ENCODE measurements around the gene FBXO8. TPM values are rescaled to one million over a fixed set of nuclear protein-coding genes. Genes with fewer than 3 reads are reported as not detected.

The FBXO8 gene
- total RNA-seq, 4 donors from 2014 or later = 9.7 to 17.9 (median 15.8) TPM

DNA sequence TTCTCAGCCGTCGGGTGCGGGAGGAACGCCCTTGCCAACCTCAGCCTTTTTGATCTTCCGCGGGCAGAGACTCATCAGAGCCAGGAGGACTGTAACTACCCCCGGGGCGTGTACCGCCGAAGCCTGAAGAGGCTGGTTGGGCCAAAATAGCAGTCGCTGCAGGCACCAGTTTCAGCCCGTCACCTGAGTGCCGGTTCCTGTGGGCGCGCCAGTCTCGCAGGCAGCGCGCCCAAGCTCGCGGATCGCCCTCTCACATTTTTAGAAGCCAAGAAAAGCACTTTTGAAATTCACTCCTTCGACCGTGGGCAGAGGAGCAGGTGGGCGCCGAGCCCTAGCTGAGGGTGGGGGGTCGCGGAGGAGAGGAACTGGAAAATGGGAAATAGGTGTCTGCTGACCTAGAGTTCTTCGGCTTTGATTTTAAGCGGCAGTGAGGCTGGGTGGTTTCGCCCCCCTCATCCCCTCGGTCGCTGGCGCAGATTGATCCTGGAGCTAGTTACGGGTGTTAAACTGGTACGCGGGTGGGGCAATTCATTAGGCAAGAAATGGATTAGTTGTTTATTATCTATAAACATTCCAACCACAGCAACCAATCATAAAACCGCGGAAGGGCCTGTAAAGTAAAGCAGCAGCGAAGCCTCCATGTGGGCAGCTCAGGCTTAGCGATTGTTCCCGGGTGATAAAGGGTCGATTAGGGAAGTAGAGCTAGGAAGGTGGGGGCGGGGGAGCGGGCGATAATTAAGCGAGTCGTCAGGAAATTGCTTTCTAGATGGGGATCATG lies 69.2 kb downstream of the FBXO8 start:
- Histone ChIP-seq H3K36me3 (no peaks in the 10 kb centered on the region), H3K27ac (no peak overlapping the region), H3K4me3 (peak overlapping the region; percentile 26 to 35 (median 32)), H3K9me3 (no peaks in the 10 kb centered on the region), H3K4me1 (peaks cover 23 to 28% of the 10 kb centered on the region in 2 donors), H3K27me3 (peaks cover 75 to 79% (median 79%) of the 10 kb centered on the region in 3 donors)
- TF ChIP-seq, protein P1, sequence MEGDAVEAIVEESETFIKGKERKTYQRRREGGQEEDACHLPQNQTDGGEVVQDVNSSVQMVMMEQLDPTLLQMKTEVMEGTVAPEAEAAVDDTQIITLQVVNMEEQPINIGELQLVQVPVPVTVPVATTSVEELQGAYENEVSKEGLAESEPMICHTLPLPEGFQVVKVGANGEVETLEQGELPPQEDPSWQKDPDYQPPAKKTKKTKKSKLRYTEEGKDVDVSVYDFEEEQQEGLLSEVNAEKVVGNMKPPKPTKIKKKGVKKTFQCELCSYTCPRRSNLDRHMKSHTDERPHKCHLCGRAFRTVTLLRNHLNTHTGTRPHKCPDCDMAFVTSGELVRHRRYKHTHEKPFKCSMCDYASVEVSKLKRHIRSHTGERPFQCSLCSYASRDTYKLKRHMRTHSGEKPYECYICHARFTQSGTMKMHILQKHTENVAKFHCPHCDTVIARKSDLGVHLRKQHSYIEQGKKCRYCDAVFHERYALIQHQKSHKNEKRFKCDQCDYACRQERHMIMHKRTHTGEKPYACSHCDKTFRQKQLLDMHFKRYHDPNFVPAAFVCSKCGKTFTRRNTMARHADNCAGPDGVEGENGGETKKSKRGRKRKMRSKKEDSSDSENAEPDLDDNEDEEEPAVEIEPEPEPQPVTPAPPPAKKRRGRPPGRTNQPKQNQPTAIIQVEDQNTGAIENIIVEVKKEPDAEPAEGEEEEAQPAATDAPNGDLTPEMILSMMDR (IDR thresholded peaks at IDR 0.05 in 4 of 5, conservative IDR thresholded peaks at IDR 0.05 in 1 of 5) = no peak
- no peak for TF ChIP-seq POLR2A (IDR thresholded peaks at IDR 0.05)
- DNase-seq = no peak
- no peak for ATAC-seq
- in situ Hi-C loops (cut with MboI; ENCODE audit: low sequenced_read_pairs in 4 of 4) (no loop called here), intact Hi-C loops (cut with DNase I; ENCODE audit: low total_unique reads) (no loop called here)

DNA sequence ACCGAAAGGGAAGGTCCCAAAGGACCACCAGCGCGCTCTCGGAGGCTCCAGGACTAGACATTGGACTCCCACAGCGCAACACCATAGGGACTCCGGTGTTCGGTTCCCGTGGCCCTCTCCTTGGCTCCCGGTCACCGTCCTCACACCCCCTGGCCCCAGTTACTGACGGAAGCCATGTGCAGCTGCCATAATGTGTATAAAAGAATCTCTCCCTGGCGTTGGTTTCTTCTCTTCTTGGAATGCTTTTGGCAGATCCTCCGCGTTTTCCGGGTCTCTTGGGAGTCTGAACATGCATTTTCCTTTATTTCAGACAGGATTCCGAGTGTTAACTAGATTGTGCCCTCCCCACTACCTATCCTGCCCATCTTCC lies 69.8 kb downstream of the FBXO8 start:
- H3K27ac ChIP-seq = no peak overlapping the region

DNA sequence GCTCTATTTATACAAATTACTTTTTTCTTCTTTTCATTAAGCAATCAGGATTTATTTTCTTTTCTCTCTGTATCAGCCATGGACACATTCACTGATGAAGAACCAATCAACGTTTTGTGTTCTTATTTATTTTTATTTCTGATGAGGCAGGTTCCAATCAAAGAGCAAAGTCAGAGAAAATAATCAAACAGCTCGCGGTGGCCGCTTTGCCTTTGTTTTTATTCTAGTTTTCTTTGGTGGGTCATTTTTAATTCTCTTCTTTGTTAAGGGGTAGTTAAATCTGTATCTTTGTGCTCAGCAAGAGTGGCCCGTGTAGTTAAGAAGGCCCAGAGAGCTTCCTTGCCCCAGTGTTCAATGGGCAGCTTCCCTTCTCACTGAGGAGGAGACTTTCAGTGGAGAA lies 71.4 kb downstream of the FBXO8 start:
- in situ Hi-C loops (cut with MboI; ENCODE audit: low sequenced_read_pairs in 4 of 4) (no loop called here), intact Hi-C loops (cut with DNase I; ENCODE audit: low total_unique reads) (no loop called here)
- H3K27ac ChIP-seq = no peak overlapping the region
- H3K4me1 ChIP-seq = peaks cover 16% of the 10 kb centered on the region in 2 donors
- ATAC-seq (no peak), DNase-seq (no peak)
- H3K27me3 ChIP-seq = peaks cover 60 to 66% (median 63%) of the 10 kb centered on the region in 3 donors
- no peak for TF ChIP-seq POLR2A (IDR thresholded peaks at IDR 0.05)
- TF ChIP-seq, protein P1 (IDR thresholded peaks at IDR 0.05 in 4 of 5, conservative IDR thresholded peaks at IDR 0.05 in 1 of 5) = no peak
- no peaks in the 10 kb centered on the region for H3K9me3 ChIP-seq
- H3K36me3 ChIP-seq = no peaks in the 10 kb centered on the region
- H3K4me3 ChIP-seq = no peak overlapping the region

More for the DNA sequence above, 69.8 kb downstream of the FBXO8 start:
- Histone ChIP-seq H3K9me3 (no peaks in the 10 kb centered on the region), H3K27me3 (peaks cover 75 to 81% (median 78%) of the 10 kb centered on the region in 3 donors), H3K4me3 (peak overlapping the region; percentile 26 to 35 (median 32)), H3K4me1 (peaks cover 23 to 28% of the 10 kb centered on the region in 2 donors), H3K36me3 (no peaks in the 10 kb centered on the region)
- TF ChIP-seq, protein P1 (IDR thresholded peaks at IDR 0.05 in 4 of 5, conservative IDR thresholded peaks at IDR 0.05 in 1 of 5) = no peak
- TF ChIP-seq POLR2A (IDR thresholded peaks at IDR 0.05) = no peak
- intact Hi-C loops (cut with DNase I; ENCODE audit: low total_unique reads) (no loop called here), in situ Hi-C loops (cut with MboI; ENCODE audit: low sequenced_read_pairs in 4 of 4) (no loop called here)
- no peak for ATAC-seq
- no peak for DNase-seq

DNA sequence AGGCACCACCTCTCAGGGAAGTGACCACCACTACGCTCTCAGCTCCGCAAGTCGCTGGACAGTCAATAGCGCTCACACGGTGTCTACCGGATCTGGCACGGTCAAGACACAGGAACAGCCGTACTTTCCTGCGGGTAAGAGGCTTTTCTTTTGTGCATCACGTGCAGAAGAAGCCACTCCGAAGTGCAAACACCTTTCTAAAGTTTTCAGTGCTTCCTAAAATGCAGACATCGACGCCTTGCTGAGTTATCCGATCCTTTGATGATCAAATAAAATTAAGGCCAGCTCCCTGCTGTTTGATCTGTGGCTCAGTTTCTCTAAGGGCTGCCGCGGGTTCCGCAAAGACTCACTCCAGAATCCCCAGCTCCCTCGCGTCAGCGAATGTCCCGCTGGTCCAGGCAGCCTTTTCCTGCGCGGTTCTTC lies 71.8 kb downstream of the FBXO8 start:
- Histone ChIP-seq H3K4me1 (peaks cover 13 to 14% of the 10 kb centered on the region in 2 donors), H3K27ac (no peak overlapping the region), H3K9me3 (no peaks in the 10 kb centered on the region), H3K4me3 (no peak overlapping the region), H3K27me3 (peaks cover 55 to 62% (median 59%) of the 10 kb centered on the region in 3 donors), H3K36me3 (no peaks in the 10 kb centered on the region)
- intact Hi-C loops (cut with DNase I; ENCODE audit: low total_unique reads) = no loop called here
- in situ Hi-C loops (cut with MboI; ENCODE audit: low sequenced_read_pairs in 4 of 4) = no loop called here
- DNase-seq (no peak), ATAC-seq (no peak)
- TF ChIP-seq POLR2A (IDR thresholded peaks at IDR 0.05) = no peak
- TF ChIP-seq, protein P1 (IDR thresholded peaks at IDR 0.05 in 4 of 5, conservative IDR thresholded peaks at IDR 0.05 in 1 of 5) = no peak

Measured in gastrocnemius medialis (tissue), 4 donors.